Peyer's patch (tissue), 4 donors: ENCODE data around the gene SPATS1.

Source experiments
- POLR2A ChIP-seq, 2 donors: fragments of 450-650 bp; IDR thresholded peaks; one replicate each; pipeline ENCODE4 v1.5.1; 2017; ENCODE audit warnings: antibody characterized with exemption in 2 of 2, mild to moderate bottlenecking in 2 of 2, moderate library complexity in 2 of 2
- TF ChIP-seq, protein P1 (sequence below), 6 experiments: fragments of 450-650 bp in 4 of 6; fragments of 200-600 bp in 2 of 6; sonication (generic) in 1 of 6; IDR thresholded peaks; one replicate each; pipeline ENCODE4 v1.5.1; 2017 to 2019; ENCODE audit warnings: antibody characterized with exemption in 6 of 6, mild to moderate bottlenecking in 3 of 6, moderate library complexity in 1 of 6

GRCh38 chr6:44297063-44298038, 45.1 kb upstream of the SPATS1 start:
- TF ChIP-seq POLR2A (IDR thresholded peaks at IDR 0.05): no peak
- TF ChIP-seq, protein P1, sequence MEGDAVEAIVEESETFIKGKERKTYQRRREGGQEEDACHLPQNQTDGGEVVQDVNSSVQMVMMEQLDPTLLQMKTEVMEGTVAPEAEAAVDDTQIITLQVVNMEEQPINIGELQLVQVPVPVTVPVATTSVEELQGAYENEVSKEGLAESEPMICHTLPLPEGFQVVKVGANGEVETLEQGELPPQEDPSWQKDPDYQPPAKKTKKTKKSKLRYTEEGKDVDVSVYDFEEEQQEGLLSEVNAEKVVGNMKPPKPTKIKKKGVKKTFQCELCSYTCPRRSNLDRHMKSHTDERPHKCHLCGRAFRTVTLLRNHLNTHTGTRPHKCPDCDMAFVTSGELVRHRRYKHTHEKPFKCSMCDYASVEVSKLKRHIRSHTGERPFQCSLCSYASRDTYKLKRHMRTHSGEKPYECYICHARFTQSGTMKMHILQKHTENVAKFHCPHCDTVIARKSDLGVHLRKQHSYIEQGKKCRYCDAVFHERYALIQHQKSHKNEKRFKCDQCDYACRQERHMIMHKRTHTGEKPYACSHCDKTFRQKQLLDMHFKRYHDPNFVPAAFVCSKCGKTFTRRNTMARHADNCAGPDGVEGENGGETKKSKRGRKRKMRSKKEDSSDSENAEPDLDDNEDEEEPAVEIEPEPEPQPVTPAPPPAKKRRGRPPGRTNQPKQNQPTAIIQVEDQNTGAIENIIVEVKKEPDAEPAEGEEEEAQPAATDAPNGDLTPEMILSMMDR (IDR thresholded peaks at IDR 0.05): no peak
